Transverse colon (tissue), 4 donors: ENCODE data around the gene TCN1. TPM values are rescaled to one million over a fixed set of nuclear protein-coding genes. Genes with fewer than 3 reads are reported as not detected.

Experiments used
- DNase-seq: peaks from one replicate; pipeline ENCODE4 v3.0.0-alpha.2; 2019
- H3K27ac ChIP-seq, 4 donors: fragments of 200-600 bp; sonication (generic); 2 replicates each; pipeline ENCODE4 v1.5.1; 2016 to 2018; ENCODE audit warnings: inconsistent platforms in 4 of 4
- H3K27me3 ChIP-seq: fragments of 200-600 bp; sonication (generic); 2 replicates; pipeline ENCODE4 v1.5.1; 2017; ENCODE audit warnings: inconsistent platforms
- H3K36me3 ChIP-seq, 4 donors: fragments of 200-600 bp; sonication (generic); 2 replicates each; pipeline ENCODE4 v1.5.1; 2017 to 2019; ENCODE audit warnings: inconsistent platforms in 4 of 4
- H3K4me1 ChIP-seq, 4 donors: fragments of 200-600 bp; sonication (generic); 2 replicates each; pipeline ENCODE4 v1.5.1; 2017 to 2020; ENCODE audit warnings: inconsistent platforms in 4 of 4
- H3K4me3 ChIP-seq, 4 donors: fragments of 200-600 bp; sonication (generic); 1 replicate in 1 of 4; 2 replicates in 3 of 4; pipeline versions ENCODE4 v1.5.1 to v1.6.1; 2017 to 2019; ENCODE audit warnings: inconsistent platforms in 4 of 4
- H3K9me3 ChIP-seq, 2 donors: fragments of 200-600 bp; sonication (generic); 2 replicates each; pipeline ENCODE4 v1.5.1; 2017 to 2019; ENCODE audit warnings: inconsistent platforms in 2 of 2
- EP300 ChIP-seq: sonication (generic); formaldehyde crosslinking; IDR thresholded peaks from one replicate; pipeline ENCODE4 v1.6.1; 2017; ENCODE audit warnings: antibody characterized with exemption, low read depth
- POLR2A ChIP-seq: fragments of 450-650 bp; IDR thresholded peaks from one replicate; pipeline ENCODE4 v1.6.1; 2016; ENCODE audit warnings: antibody characterized with exemption, mild to moderate bottlenecking, moderate library complexity
- POLR2AphosphoS5 ChIP-seq, 3 donors: sonication (generic); formaldehyde crosslinking; IDR thresholded peaks; one replicate each; pipeline ENCODE4 v1.6.1; 2016; ENCODE audit warnings: antibody characterized with exemption in 3 of 3
- WGBS, 2 donors: methylation state at CpG; one replicate each; pipeline ENCODE4 v1.1.5; 2018; ENCODE audit warnings: low coverage in 1 of 2; 5-methylcytosine and 5-hydroxymethylcytosine counted together
- in situ Hi-C, 4 donors: fragments of 200-750 bp; cut with MboI; loops; one replicate each; pipeline versions ENCODE4 v1.15.0 to v1.15.1; 2017; ENCODE audit warnings: low sequenced_read_pairs in 3 of 4, low pct_ligation_motif_present in 1 of 4, low pct_unique_long_range_greater_than_20kb in 1 of 4
- intact Hi-C: fragments of 100-400 bp; cut with DNase I; formaldehyde crosslinking; loops from one replicate; pipeline ENCODE4 v1.15.1; 2023; ENCODE audit warnings: low total_unique reads
- total RNA-seq, 4 donors: library from RNA; depleted of rRNA; stranded (reverse); fragments of >200 nt; gene quantifications; one replicate each; pipeline ENCODE4 v1.1.0, GENCODE V29; 2016
- TF ChIP-seq, protein P1 (sequence below), 5 experiments: fragments of 200-600 bp in 3 of 5; fragments of 450-650 bp in 2 of 5; sonication (generic) in 3 of 5; IDR thresholded peaks; 1 replicate in 2 of 5; 2 replicates in 3 of 5; pipeline ENCODE4 v1.5.1; 2016 to 2017; ENCODE audit warnings: antibody characterized with exemption in 5 of 5, inconsistent platforms in 3 of 5, mild to moderate bottlenecking in 2 of 5, moderate library complexity in 1 of 5

The TCN1 gene
- total RNA-seq, 4 donors from 2014 or later = not detected

- in situ Hi-C loops (loop anchor here in 1 of 4 donors (25.0 kb wide), 1 partner anchor 295 kb away; no protein-coding TSS in a partner anchor), intact Hi-C loops (no loop called here)
- no peak for TF ChIP-seq EP300
- no peak for TF ChIP-seq POLR2AphosphoS5 (IDR thresholded peaks at IDR 0.05)
- TF ChIP-seq, protein P1, sequence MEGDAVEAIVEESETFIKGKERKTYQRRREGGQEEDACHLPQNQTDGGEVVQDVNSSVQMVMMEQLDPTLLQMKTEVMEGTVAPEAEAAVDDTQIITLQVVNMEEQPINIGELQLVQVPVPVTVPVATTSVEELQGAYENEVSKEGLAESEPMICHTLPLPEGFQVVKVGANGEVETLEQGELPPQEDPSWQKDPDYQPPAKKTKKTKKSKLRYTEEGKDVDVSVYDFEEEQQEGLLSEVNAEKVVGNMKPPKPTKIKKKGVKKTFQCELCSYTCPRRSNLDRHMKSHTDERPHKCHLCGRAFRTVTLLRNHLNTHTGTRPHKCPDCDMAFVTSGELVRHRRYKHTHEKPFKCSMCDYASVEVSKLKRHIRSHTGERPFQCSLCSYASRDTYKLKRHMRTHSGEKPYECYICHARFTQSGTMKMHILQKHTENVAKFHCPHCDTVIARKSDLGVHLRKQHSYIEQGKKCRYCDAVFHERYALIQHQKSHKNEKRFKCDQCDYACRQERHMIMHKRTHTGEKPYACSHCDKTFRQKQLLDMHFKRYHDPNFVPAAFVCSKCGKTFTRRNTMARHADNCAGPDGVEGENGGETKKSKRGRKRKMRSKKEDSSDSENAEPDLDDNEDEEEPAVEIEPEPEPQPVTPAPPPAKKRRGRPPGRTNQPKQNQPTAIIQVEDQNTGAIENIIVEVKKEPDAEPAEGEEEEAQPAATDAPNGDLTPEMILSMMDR (IDR thresholded peaks at IDR 0.05) = no peak
- no peak for TF ChIP-seq POLR2A
- Histone ChIP-seq H3K4me1 (peaks cover 0 to 6% (median 0%) of the 10 kb centered on the region in 4 donors), H3K27ac (no peak overlapping the region), H3K4me3 (no peak overlapping the region), H3K36me3 (no peaks in the 10 kb centered on the region), H3K9me3 (no peaks in the 10 kb centered on the region), H3K27me3 (no peaks in the 10 kb centered on the region)
- DNase-seq = no peak
- 58 to 80% methylated on average over 4 to 12 of the region's 12 CpGs for WGBS, 2 donors
Observed at GRCh38 chr11:59842316-59842715, 24.0 kb downstream of the TCN1 start.

GRCh38 chr11:59841514-59841913, 24.8 kb downstream of the TCN1 start:
- intact Hi-C loops = no loop called here
- no peaks in the 10 kb centered on the region for H3K9me3 ChIP-seq
- H3K4me3 ChIP-seq = no peak overlapping the region
- H3K36me3 ChIP-seq = no peaks in the 10 kb centered on the region
- no peak for DNase-seq
- in situ Hi-C loops = loop anchor here in 1 of 4 donors (25.0 kb wide), 1 partner anchor 296 kb away; no protein-coding TSS in a partner anchor
- 85 to 94% methylated on average over 2 of the region's 2 CpGs for WGBS, 2 donors
- no peak overlapping the region for H3K27ac ChIP-seq
- TF ChIP-seq EP300 (no peak), POLR2AphosphoS5 (IDR thresholded peaks at IDR 0.05) (no peak), POLR2A (no peak)
- TF ChIP-seq, protein P1 (IDR thresholded peaks at IDR 0.05) = no peak
- no peaks in the 10 kb centered on the region for H3K27me3 ChIP-seq
- peaks cover 0 to 6% (median 0%) of the 10 kb centered on the region in 4 donors for H3K4me1 ChIP-seq

DNA sequence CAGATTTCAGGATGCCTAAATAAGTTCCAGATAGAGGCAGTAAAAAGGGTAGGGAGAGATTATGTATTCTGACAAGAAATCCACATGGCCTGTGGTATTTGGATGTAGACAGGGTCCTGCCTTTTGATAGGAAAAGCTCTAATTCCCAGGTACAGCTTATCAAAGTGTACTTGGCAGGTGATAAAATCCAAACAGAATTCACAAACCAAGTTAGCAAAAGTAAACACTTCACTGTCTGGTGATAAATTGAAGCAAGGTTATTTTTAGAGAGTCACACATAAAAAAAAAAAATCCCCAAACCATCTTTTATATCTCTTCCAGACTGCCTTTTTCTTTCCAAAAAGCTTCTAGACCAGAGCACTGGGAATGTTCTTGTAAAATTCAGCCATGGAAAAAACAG, 26.7 kb downstream of the TCN1 start:
- Histone ChIP-seq H3K27ac (no peak overlapping the region), H3K9me3 (no peaks in the 10 kb centered on the region), H3K36me3 (no peaks in the 10 kb centered on the region), H3K4me3 (no peak overlapping the region), H3K27me3 (no peaks in the 10 kb centered on the region), H3K4me1 (peaks cover 0 to 6% (median 0%) of the 10 kb centered on the region in 4 donors)
- no peak for DNase-seq
- TF ChIP-seq POLR2A (no peak), EP300 (no peak), POLR2AphosphoS5 (IDR thresholded peaks at IDR 0.05) (no peak)
- TF ChIP-seq, protein P1 (IDR thresholded peaks at IDR 0.05) = no peak
- in situ Hi-C loops (loop anchor here in 1 of 4 donors (25.0 kb wide), 1 partner anchor 298 kb away; no protein-coding TSS in a partner anchor), intact Hi-C loops (no loop called here)

GRCh38 chr11:59833602-59834001, 32.7 kb downstream of the TCN1 start:
- intact Hi-C loops = no loop called here
- TF ChIP-seq POLR2AphosphoS5 (IDR thresholded peaks at IDR 0.05) (no peak), POLR2A (no peak), EP300 (no peak)
- TF ChIP-seq, protein P1 (IDR thresholded peaks at IDR 0.05) = no peak
- Histone ChIP-seq H3K27me3 (no peaks in the 10 kb centered on the region), H3K9me3 (no peaks in the 10 kb centered on the region), H3K4me1 (no peaks in the 10 kb centered on the region), H3K4me3 (no peak overlapping the region), H3K36me3 (no peaks in the 10 kb centered on the region), H3K27ac (no peak overlapping the region)
- WGBS, 2 donors = 80 to 87% methylated on average over 2 of the region's 2 CpGs
- DNase-seq = no peak
- in situ Hi-C loops = loop anchor here in 1 of 4 donors (25.0 kb wide), 1 partner anchor 304 kb away; no protein-coding TSS in a partner anchor
